ENCODE data around the gene PTPRT.

The PTPRT gene

DNA sequence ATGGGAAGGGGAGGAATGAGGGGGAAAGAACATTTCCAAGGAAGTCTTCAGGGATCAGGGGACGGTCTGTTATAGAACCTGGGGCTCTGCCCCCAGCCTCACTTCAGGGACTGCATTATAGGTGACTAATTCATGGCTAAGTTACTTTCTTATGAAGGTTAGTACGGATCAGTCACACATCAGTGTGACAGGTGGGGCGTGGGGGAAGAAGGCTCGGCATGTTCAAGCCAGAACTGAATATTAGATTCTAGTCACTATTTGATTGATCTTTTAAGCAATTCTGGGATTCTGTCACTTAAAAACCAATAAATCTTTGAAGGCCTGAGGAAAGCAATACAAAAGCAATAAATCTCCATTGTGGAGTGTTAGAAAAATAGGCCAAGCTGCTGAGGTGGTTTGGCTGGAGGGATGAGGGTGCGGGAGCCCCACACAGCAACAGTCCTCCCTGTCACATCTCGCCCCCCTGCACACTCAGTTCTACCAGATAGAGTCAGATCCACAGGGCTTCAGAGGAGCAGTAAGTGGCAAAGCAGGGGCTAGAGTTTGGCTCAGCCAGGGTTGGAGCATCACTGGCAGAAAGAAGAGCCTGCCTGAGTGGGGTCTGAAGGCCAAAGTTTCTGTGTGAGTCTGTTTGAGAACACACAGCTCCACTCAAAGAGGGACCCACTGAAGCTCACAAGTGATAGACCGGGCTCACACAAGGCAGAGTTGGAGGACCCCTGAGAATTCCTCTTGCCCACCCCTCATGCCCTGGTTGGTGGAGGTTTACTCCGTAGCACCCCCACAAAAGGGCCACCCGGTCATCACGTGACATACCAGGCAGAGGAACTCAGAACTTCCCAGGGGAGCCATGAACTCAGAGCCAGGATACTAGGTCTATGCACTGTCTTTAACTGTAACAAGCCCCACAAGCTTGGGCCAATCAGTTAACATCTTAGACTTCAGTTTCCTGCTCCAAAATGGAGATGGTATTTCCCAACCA is 843.2 kb downstream of the PTPRT start:
- DNase-seq: no peak

DNA sequence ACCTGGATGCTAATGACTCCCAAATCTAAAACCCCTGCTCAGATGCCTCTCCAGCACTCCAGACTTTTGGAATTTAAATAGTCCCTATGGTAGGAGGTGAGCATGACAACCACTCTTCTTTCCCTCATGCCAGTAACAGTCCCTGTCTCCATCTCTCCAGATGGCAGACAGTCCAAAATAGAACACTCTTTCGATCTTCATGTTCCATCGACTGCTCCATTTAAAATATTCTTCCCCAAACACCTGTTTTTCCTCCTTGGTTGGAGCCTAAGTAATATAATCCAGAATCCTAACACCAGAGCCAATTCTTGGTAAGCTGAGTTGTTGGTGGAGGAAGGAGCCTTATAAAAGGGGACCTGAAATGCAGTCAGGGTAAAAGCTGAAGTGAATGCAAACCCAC is 848.1 kb downstream of the PTPRT start:
- DNase-seq: no peak

DNA sequence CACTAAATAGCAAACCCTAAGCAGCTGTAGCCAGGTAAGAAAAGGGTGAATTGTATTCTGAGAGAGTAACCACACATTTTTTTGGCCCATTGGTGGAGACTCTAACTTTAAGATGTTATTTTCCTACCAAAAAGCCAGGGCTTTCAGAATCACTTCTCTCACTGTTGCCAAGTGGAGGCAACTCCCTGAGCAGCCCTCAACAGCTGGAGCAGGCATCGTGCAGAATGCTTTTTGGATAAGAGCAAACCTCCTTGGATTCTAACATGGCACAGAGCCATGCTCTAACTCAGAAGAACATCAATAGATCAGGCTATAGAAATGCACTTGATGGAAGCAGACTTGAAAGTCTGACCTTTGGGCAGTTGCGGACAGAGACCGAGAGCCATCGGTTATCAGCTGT is 849.3 kb downstream of the PTPRT start:
- DNase-seq: no peak

DNA sequence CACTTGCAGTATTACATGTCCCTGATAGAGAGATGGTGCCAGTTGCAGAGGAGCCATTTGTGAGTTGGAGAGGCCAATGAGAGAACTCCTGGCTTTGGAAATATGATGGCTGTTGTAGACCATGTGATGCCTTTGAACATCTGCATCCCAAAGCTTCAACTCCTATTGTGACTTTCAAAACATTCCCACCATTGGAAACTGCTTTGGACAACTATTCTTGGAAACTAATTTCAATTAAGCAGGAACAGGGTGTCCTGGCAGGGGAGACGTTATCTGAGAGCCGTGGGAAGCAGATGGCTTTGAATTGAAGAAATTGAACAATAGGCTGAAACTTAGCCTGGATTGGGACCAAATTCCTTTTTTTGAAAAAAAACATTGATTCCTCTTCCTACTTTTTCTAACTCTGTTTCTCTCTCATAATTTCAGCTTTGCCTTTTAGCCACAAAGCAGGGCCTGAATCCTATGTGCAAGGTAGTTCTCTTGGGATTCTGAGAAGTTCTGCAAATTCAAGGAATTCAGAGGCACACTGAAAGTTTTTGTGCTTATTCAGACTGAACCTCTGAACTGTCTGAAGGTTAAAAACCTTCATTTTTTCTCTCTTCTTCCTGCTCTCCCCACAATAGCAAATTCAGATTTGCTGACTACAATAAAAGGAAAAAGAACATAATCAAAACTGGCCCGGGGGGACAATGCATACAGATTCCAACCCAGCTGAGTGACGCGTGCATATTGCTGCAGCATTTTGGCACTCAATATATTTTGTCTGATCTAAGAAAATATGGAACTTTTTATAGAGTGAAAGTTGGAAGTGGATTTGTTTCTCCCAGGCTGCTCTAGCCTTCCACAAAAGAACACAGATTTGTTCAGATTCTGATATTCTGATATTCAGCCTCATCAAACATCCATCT is 851.2 kb downstream of the PTPRT start:
- no peak for DNase-seq

DNA sequence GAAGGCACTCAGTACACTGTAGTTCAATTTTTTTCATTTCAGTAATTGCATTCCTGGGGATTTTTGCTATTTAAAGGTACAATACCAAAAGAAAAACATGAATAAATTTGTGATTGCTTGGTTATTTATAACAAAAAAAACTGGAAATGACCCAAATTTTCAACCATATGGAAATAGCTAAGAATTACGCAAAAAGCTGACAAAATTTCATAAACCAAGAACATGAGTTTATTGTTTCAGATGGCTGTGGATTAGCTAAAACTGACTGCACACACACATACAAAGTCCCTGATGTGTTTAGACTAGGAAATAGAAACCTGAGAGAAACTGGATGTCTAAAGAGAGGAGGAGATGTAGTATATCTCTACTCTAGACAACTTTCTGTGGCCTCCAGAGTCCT is 853.1 kb downstream of the PTPRT start:
- DNase-seq: no peak

DNA sequence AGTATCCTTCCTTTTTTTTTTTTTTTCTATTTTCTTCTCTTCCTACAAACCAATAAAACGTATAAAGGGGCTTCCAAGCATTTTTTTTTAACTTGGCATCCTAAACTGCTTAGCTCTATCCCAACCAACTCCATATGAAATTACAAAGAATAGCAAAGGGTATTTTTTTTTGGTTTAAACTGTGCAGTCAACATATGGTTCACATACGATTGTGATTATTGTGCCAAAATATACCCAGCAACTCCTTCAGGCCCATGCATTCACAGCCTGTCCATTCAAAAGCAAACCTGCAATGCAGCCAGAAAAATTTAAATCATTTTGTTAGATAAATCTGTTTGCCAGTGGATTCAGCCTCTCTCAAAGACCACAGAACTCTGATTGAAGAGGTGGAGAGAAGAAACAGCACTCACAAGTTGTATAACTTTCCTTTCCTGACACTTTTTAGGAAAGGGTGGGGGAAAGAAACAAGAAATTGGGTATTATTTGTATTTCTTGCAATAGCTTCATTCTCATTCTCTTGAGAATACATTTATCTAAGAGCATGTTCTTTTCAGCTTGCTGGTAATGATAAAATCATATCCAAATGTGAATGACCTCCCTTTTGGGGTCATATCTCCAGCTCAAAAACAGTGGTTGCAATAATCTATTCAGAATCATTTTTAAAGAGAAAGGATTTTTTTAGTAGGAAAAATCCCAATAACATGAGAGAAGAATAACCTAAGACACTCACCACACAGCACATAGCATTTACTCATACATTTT is 870.3 kb downstream of the PTPRT start:
- no peak for DNase-seq

DNA sequence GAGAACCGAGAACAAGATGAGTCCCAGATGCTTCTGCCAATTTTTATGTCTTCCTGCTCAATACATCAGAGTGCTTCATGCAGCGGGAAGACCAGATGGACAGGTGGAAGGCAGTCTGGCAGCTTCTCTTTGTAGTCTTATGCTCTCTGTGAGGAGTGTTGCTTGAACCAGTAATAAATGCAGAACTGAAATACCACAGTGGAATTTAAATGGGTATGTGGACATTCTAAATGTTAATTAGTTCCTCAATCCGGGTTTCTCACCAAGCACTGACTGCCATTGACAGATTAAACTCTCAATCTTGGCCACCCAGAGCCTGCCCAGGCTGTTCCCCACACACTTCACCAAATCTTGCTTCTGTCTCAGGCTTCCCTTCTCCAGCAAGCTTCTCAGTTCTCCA is 876.0 kb downstream of the PTPRT start:
- no peak for DNase-seq

DNA sequence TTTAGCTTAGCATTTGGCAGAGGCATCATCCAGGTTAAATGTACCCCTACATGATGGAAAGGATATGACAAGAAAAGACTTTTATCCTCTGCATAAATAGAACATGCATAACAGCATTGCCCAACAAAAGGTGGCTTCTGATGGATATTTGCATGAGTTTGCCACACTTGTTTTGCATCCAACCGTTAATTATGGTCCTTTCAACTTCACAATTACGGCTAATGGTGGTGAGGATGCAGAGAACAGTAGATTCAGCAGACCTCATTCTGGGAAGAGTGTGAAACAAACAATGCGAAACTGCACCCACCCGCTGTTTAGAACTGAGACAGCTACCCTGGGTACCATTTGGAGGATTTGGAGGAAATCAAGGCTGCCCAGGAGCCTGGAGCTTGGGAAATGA is 880.7 kb downstream of the PTPRT start:
- DNase-seq: no peak

DNA sequence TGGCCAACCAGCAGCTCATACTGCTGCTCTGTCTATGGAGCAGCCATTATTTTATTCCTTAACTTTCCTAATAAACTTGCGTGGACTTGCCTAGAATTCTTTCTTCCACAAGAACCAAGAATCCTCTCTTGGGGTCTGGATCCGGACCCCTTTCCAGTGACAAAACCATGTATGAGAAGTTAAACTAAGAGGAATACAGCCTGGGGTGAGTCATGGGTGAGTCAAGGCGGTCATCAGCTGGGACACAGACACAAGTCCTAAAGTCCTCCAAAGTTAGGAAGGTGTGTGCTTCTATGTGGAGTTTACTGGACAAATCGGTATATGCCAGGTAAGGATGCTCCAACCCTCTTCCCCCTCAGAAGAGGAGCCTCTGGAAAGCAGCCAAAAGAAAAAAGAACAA is 881.5 kb downstream of the PTPRT start:
- no peak for DNase-seq

DNA sequence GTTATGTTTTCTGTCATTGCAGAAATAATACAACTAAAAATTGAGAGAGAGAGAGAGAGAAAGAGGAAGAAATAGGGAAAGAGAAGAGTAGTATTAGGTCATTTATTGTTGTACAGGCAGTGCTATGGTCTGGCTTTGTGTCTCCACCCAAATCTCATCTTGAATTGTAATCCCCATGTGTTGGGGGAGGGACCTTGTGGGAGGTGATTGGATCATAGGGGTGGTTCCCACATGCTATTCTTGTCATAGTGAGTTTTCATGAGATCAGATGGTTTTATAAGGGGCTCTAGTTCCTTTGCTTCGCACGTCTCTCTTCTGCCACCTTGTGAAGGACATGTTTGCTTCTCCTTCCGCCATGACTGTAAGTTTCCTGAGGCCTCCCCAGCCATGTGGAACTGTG is 894.1 kb downstream of the PTPRT start:
- no peak for DNase-seq

DNA sequence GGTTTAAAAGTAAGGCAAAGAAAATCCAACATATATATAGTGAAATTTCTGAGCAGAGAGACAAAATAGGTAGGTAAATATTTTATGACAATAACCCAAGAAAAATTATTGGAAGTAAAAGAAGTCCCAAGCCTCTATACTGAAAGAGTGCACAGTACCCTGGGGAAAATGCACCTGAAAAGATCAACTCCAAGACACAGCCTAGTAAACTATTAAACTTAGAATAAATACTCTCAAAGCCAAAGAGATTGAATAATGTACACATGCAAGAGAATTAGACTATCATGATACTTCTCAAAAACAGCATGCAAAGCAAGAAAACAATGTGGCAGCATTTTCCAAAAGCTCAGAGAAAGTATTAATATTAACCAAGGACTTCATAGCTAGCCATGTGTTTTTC is 894.7 kb downstream of the PTPRT start:
- DNase-seq: no peak

DNA sequence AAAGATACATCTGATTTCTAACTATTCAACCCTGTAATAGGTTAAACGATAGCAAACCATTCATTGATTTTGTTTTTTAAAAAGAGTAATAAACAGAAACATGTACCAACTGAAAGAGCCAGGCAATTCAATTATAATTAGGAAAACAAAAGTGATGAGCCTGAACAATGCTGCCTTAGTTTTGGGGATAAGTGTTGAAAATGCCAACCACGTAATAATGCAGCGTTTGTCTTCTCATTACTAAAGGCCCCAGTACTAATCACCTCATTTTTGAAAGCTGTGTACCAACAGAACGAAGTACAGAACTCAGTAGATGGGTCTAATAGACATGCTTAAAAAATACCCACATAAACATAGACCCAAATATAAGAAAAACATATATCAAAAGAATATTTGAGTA is 907.9 kb downstream of the PTPRT start:
- DNase-seq: no peak

DNA sequence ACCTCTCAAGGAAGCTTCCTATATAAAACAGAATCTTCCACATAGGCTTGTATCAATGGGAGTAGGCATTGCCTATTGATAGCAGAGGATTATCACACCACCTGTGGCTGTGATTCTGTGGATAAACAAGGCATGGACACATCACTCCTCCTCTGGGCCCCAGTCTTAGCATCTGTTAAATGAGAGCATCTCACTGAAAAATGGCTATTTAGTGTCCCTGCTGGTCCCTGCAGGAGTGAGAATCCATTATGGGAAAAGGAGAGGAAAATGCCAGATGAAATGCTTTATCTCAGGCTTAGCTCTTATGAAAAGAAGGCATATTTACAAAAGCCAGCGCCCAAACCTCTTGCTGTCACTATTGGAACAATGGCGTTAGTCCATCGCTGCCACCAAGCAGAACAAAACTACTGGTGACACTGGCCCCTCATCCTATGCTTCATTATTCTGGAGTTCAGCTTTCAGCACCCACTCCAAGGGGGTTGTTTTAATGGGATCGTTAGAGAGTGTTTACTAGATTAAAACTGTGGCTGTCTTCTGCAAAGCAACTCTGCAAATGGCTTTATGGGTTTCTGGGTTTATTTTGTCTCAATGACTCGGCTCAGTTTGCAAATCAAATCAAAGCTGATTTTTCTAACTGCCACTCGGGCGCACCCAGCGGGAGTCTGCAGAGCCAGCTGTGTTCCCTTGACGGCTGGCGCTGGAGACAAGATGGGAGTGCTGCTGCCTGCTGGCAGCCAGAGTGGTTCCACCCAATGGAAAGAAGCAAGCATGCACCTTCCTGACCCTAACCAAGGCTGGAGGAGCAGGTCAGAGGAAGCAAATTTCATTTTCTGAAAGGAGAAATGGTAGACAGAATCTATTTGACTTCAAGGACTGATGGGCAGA is 912.7 kb downstream of the PTPRT start:
- no peak for DNase-seq

DNA sequence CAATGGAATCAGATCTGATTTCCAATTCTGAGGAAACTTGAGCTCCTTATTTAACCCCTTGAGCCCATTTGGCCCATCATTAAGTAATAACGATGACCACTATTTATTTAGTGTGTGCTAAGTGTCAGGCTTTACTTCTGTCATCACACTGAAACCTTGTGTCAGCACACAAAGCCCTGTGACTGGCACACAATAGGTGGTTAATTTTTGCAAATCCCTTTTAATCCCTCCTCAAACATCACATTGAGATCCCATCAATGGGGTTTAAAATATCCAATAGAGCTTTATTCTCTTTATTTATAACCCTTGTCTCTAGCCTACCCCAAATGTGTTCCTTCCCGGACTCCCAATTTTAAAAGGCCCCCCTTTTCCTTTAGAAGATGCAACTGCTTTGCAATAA is 914.7 kb downstream of the PTPRT start:
- no peak for DNase-seq

DNA sequence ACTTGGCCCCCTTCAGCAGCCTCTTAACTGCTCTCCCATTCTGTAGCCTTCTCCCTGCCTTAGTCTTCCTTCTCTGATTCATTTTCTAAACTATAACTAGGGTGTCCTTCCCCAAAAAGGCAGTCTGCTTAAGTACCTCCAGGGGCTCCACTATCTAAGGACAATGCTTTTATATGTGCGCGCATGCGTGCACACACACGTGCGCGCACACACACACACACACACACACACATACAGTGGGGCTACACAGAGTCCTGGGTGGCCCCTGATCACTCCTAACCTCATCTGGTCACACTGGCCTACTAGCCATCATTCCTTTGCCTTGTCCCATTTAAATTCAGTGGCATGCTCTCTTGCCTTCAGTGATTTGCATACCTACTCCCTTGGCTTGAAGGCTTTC is 917.2 kb downstream of the PTPRT start:
- DNase-seq: no peak

DNA sequence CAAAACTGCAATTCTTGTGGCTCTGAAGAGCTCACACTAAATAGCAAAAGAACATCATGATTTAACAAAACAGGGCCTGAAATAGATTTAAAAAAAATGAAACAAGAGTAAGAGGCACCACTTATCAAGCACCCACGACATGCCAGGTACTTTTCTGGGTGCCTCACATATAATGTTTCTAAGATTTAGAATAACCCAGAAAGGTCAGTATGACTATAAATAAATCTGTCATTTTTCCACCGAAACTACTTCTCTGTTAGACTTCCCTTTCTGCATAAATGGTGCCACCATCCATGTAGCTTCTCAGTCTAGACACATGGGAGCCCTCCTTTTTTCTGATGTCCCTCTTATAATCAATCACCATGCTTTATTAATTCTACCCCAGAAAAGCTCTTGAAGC is 919.2 kb downstream of the PTPRT start:
- no peak for DNase-seq

DNA sequence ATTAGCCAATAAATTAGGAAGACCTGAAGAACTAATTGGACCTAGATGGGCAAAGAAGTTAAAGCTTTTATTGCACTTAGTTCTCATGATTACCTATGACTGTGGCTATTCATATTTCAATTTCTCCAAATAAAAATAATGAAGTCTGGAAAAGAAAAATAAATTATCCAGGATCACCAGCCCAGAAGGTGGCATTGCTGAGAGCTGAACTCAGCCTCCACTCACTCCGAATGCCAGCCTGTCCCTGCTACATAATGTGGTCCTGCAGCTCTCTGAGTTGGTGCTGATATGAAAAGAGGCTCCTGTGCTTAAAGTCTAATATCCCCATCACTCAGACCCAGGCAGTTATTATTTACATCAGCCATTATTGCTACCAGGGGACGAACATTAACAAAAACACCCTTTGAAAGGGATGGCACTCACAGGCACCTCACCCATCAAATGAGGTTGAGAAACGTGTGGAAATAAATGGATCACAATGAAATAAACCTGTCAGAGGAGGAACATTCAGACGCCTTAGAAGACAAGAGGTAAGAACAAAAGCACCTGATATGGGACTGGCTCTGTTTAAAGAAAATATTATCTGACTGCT is 921.8 kb downstream of the PTPRT start:
- DNase-seq: no peak

DNA sequence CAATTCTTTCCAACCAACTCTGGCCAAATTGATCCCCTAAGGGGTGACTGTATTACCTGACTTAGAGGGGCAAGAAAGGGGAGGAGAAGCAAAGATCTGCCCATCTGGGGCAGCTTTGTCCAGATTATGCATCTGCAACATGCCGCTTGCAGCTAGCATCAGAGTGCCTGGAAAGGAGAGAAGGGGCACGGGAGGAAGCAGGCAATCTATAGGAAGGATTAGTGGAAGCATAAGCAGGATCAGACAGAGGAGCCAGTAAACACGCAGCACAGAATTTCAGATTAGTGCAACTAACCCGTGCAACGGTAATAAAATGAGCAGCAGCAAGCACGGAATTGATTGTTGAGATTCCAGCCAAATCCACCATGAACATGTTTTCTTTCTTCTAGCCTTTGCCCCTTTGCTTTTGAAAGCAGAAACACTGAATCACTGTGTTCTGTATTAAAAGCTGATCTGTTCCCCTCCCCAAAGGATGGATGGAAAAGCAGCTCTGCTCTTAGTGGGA is 927.9 kb downstream of the PTPRT start:
- no peak for DNase-seq

DNA sequence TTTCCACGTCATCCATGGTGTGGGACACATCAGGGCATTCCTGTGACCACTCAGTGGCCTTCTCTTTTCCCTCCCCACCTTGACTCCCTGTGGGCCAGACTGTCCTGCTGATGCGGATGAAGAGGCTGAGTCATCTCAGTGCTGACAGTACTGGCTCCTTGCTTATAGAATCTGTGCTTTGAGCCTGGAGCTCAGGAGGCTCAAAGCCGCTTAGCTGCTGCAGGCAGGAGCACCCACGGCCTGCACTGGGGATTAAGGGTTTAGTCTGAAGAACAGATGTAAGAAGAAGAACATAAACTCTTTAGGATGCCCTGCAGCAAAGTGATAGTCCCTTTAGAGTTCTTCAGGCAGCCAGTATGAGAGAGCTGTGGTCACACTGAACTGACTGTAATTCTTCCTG is 929.5 kb downstream of the PTPRT start:
- DNase-seq: no peak

DNA sequence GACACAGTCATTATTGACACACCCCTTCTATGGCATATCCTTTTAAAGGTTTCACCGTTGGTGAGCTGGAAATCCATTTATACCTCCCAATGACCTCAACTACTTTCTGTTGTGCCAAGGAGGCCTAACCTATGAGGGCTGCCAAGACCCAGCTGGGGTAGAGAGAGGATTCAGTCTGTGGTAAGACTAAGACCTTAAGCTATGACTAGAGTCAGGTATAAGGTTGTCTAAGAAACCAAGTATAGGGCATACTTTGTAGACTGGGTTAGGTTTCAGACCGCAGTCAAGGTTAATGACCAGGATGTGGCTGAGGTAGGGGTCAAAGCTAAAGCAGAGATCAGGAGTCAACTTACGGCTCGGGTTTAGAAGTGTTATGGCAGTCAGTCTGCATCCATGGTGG is 930.3 kb downstream of the PTPRT start:
- DNase-seq: no peak

DNA sequence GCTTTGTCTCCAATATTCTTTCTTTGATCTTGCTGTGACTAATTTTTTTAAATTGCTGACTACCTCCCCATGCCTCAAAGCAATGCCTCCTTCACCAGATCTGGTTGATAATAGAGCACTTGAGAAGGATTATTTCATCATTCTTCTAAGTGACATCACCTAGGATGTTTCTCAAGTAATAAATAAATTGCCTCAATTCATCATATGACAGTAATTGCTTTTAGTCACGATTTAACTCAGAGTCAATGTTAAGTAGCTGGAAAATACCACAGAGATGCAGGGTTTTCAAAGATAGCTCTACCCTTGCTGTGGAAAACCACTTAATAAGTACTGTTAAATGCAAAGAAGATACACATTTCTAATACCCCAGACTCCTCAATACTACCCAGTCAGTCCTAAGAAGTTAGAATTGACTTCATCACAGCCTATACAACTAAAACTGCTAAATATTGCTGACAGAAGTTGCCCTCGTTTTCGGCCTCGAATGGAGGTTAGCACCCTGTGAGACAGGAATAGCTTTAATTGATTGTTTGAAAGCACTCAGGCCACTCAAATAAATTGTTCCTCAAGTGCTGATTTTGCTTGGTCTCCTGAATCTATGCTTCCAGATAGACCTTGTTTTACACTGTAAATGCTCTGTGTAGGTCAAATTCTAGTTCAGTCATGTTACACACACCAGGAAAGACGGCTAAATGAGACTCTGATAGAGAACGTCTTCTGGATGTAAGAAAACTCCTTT is 931.0 kb downstream of the PTPRT start:
- DNase-seq: no peak
